GM18511 (cell line): ENCODE measurements around the gene XKR7.

Experiments
- ATAC-seq: cut with Tn5 transposase; IDR thresholded peaks from one replicate; pipeline ENCODE4 v1.9.1; 2021; ENCODE audit warnings: mild to moderate bottlenecking, moderate library complexity; ENCODE audit not compliant: unreplicated experiment

Gene XKR7

DNA sequence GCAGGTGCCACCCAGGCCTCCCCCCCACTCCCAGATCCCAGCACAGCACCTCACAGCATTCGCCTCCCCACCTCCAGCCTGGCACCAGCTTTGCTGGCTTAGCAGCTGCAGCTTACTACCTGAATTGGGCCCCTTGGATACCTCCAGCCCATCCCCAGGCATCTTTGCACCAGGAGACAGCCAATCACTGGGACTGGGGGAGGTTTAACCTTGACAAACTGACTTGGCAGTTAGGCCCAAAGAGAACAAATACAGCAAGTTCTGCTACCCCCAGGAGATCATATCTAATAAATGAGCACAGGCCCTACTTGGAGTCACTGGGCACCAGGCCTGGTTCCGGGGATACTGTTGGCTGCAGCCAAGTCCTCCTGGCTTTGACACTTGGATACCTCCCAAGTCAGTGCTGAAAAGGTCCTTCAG lies 24.9 kb upstream of the XKR7 start:
- no peak for ATAC-seq

DNA sequence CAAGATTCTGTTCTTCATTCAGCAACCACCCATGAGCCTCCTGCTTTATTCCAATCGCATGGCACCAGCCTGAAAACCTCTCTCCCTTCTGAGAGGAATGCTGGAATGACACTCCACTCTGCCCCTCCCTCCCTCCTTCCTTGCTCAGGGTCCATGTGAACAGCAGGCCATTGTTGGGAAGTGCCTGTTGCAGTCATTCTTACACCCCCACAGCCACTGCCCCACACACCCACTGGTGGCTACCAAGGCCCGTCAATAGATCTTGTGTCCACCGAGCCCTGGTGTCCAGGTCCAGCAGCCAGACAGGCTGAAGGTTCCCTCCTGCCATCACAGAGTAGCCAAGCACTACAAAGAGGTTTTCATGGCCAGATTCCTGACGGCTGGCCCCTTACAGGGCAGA lies 22.6 kb upstream of the XKR7 start:
- ATAC-seq: no peak

- ATAC-seq: no peak
Observed at GRCh38 chr20:31945785-31946184, 22.2 kb upstream of the XKR7 start.

DNA sequence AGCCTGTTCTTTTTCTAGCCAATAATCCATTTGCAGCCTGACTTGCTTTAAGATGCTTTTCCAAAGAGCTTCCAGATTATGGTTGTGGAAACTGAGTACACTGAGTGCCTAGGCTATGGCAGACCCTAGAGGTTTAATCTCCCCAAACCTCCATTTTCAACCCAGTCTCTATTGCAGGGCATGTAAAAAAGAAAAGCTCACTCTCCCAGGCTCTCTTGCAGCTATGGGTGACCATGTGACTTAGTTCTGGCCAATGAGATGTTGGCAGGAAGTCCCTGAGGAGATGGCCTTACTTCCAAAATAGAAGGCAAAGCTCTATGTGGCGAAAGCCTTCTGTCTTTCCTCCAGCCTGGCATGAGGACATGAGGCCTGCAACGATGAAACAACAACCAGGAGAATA lies 19.9 kb upstream of the XKR7 start:
- ATAC-seq: no peak

- no peak for ATAC-seq
Observed at GRCh38 chr20:31949877-31950646, 17.9 kb upstream of the XKR7 start.

GRCh38 chr20:31951203-31951529 lies 16.8 kb upstream of the XKR7 start:
- no peak for ATAC-seq

- ATAC-seq: peak; percentile 94
Observed at GRCh38 chr20:31951530-31952453, 16.2 kb upstream of the XKR7 start, which contains the start of gene PDRG1. PDRG1 (minus strand) TSS chr20:31952046; CDS start chr20:31951961, 85 bp downstream.

GRCh38 chr20:31953556-31954148 lies 14.3 kb upstream of the XKR7 start:
- no peak for ATAC-seq

- no peak for ATAC-seq
Observed at GRCh38 chr20:31954500-31954899, 13.5 kb upstream of the XKR7 start.

DNA sequence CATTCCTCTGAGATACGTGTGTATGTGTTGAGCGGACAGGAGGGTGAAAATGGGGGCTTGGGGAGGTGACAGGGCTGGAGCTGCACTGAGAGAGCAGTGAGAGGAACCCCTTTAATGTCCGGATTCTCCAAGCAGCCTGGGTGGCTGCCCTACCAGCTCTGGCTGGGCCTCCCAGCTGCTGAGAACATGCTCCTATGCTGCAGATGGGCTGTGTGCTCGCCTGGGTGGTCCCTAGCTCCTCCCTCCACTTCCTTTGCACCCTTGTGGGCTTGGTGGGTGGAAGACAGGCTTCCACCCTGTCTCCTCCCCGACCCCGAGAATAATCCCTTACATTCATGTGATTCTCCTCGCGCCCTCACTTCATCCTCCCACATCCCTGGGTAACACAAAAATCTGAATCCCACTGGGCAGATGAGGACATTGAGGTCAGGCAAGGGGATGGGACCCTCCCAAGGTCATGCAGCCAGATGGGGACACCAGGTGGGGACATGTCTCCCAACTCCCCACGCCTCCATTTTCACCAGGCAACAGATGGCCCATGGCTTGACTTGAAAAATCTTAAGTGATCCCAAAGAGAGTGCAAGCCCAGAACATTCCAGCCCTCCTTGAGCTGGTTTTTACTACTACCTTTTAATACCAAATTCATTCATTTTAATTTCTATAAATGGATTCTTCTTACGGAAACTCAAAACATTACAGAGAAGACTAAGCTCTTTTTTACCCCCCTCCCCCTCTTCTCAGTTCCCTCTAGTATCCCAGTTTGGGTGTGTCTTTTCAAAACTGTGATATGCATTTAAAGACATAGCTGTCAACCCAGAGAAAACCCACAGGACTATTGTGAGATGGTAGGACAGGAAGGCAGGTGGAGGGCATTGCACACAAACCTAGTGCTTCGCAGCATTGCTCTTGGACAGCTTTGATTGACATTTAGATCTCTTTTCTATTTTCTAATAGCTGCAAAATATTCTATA lies 11.1 kb upstream of the XKR7 start:
- ATAC-seq: no peak

DNA sequence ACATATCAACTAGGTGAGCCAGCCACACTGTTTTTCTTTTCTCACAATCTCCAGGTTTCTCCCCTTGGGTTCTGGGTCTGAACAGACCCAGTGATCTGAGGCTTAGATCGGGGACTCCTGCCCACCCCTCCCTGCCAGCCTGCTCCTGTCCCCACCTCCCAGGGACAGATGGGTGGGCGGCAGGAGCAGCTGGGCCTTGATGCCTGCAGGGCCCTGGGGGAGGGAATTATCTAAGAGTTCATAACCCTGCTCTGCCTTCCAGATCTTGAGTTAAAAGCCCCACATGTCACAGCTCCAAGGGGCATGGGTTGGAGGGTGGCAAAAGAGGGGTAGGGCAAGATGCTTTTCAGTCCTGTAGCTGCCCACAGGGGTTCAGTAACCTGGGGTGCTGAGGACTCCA lies 5.2 kb upstream of the XKR7 start:
- ATAC-seq: no peak

- no peak for ATAC-seq
Observed at GRCh38 chr20:31963889-31964288, 4.1 kb upstream of the XKR7 start.

GRCh38 chr20:31966991-31967655 lies 828 bp upstream of the XKR7 start:
- no peak for ATAC-seq

- ATAC-seq: no peak
Observed at GRCh38 chr20:31968291-31969126, 558 bp downstream of the XKR7 start.

GRCh38 chr20:31969991-31970390 lies 2.0 kb downstream of the XKR7 start:
- ATAC-seq: no peak

DNA sequence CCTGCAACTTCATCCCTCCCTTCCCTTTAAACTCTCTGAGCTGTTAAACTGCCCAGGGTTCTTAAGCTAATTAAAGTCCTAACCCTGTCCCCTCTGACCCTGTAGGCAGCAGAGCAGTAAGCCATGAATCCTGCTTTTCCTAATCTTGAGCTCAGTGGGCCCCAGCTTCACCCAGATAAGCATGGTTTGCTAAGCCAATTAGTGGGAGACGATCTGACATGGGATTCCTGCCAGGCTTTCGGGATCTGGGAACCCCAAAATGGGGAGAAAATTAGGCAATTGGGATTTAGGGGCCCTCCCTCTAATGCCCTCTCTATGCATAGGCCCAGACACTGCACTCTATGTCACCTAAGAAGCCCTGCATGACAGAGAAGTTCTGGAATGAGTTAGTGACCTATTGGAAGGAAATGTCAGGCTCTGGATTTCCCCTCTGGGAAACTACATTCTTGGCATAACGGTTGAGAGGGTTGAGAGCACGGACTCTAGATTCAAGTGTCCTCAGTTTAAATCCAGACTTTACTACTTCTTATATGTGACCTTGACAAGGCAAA lies 4.6 kb downstream of the XKR7 start:
- ATAC-seq: no peak

DNA sequence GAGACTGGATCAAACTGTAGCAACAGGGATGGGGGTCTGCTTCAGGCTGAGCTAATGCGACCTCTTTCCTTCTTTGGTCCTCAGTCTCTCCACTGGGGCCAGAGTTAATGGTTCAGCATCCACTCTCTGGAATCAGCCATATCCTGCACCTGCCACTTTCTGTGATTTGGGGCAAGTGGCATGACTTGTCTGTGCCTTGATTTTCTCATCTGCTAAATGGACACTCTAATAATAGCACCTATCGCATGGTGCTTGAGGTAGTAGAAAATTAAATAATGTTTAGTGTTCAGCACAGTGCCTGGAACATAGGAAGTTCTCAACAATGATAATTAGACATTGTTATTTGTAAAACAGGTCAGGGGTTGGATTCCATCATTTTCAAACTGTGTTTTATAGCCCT lies 6.3 kb downstream of the XKR7 start:
- no peak for ATAC-seq

DNA sequence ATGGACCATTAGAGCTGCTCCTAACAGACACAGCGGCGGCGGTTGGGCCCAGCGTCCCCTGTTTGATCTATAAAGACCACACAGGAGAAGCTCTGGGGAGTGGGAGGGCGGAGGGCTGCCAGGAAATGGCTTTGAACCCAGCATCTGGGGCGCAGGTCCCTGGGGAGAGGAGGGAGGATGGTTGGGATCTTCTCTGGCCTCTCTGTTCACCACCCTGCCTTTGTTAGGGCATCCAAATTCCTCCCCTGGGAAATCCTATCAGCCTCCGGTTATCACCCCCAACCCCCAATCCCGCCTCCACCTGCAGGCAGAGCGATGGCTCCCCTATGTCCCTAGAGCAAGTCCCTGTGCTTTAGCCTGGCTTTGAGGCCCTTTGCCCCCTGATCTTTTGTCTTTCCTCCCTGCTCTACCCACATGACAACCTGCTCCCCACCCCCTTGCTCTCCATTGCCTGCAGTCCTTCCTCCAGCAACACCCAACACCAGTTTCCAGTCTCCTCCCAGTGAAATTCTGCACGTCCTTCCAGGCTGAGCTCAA lies 7.1 kb downstream of the XKR7 start:
- no peak for ATAC-seq

GRCh38 chr20:31975874-31976273 lies 7.9 kb downstream of the XKR7 start:
- no peak for ATAC-seq
